GM23338 (cell line): ENCODE results near the gene B4GALT5. TPM values are rescaled to one million over a fixed set of nuclear protein-coding genes. Genes with fewer than 3 reads are reported as not detected.

Experiments
- ATAC-seq: fragments of 200-7000 bp; cut with Tn5 transposase; 3 replicates; pipeline ENCODE4 v1.9.1; 2020
- DNase-seq: peaks from one replicate; pipeline ENCODE4 v3.0.0-alpha.2; 2015; ENCODE audit warnings: low spot score
- H2AFZ ChIP-seq: fragments of 200-600 bp; sonication (generic); 2 replicates; pipeline ENCODE4 v1.8.0; 2016; ENCODE audit warnings: antibody characterized with exemption, mild to moderate bottlenecking, moderate library complexity
- H3F3A ChIP-seq: fragments of 200-600 bp; sonication (generic); replicated peaks from 2 replicates; pipeline ENCODE4 v1.8.0; 2017; ENCODE audit warnings: antibody characterized with exemption, mixed run types, low read depth
- H3K27ac ChIP-seq: fragments of 200-600 bp; sonication (generic); 2 replicates; pipeline ENCODE4 v1.6.1; 2016; ENCODE audit warnings: low read depth
- H3K27me3 ChIP-seq: fragments of 200-600 bp; sonication (generic); 2 replicates; pipeline ENCODE4 v1.8.0; 2016; ENCODE audit warnings: mild to moderate bottlenecking, mixed run types, moderate library complexity; ENCODE audit not compliant: insufficient read depth
- H3K36me3 ChIP-seq: fragments of 200-600 bp; sonication (generic); 2 replicates; pipeline ENCODE4 v1.8.0; 2016; ENCODE audit warnings: mild to moderate bottlenecking; ENCODE audit not compliant: insufficient read depth
- H3K4me1 ChIP-seq: fragments of 200-600 bp; sonication (generic); 2 replicates; pipeline ENCODE4 v1.8.0; 2016; ENCODE audit warnings: mild to moderate bottlenecking, moderate library complexity; ENCODE audit not compliant: insufficient read depth
- H3K4me2 ChIP-seq: fragments of 200-600 bp; sonication (generic); 2 replicates; pipeline ENCODE4 v1.7.1; 2017; ENCODE audit warnings: mixed run types
- H3K4me3 ChIP-seq: fragments of 200-600 bp; sonication (generic); 2 replicates; pipeline ENCODE4 v1.6.1; 2016; ENCODE audit warnings: mixed run types
- H3K79me2 ChIP-seq: fragments of 200-600 bp; sonication (generic); replicated peaks from 2 replicates; pipeline ENCODE4 v1.8.0; 2017; ENCODE audit warnings: mild to moderate bottlenecking; ENCODE audit not compliant: insufficient read depth
- H3K9me2 ChIP-seq: fragments of 200-600 bp; sonication (generic); 2 replicates; pipeline ENCODE4 v1.8.0; 2017; ENCODE audit not compliant: insufficient read depth
- H4K20me1 ChIP-seq: fragments of 200-600 bp; sonication (generic); replicated peaks from 2 replicates; pipeline ENCODE4 v1.8.0; 2017; ENCODE audit warnings: mild to moderate bottlenecking; ENCODE audit not compliant: insufficient read depth
- H3K27ac Mint-ChIP-seq: 2 replicates; pipeline ENCODE4 v1.8.0; 2020; ENCODE audit warnings: inconsistent platforms, mild to moderate bottlenecking, moderate library complexity, mixed read lengths
- H3K27me3 Mint-ChIP-seq: 3 replicates; pipeline ENCODE4 v1.8.0; 2022; ENCODE audit warnings: low read depth, mild to moderate bottlenecking, moderate library complexity, mixed read lengths, inconsistent platforms; ENCODE audit not compliant: insufficient read depth, poor library complexity
- H3K36me3 Mint-ChIP-seq: 3 replicates; pipeline ENCODE4 v1.8.0; 2021; ENCODE audit warnings: low read depth, mild to moderate bottlenecking, inconsistent platforms, moderate library complexity, mixed read lengths
- H3K4me1 Mint-ChIP-seq: 3 replicates; pipeline ENCODE4 v1.8.0; 2020; ENCODE audit warnings: mild to moderate bottlenecking, inconsistent platforms, mixed read lengths
- H3K4me3 Mint-ChIP-seq: 3 replicates; pipeline ENCODE4 v1.8.0; 2021; ENCODE audit warnings: moderate library complexity, mild to moderate bottlenecking, inconsistent platforms, mixed read lengths
- H3K9me3 Mint-ChIP-seq: 3 replicates; pipeline ENCODE4 v1.8.0; 2020; ENCODE audit warnings: moderate library complexity, mild to moderate bottlenecking, inconsistent platforms, mixed read lengths
- CREB1 ChIP-seq: fragments of 250-450 bp; sonication (Bioruptor Pico); IDR thresholded peaks from 2 replicates; pipeline ENCODE4 v1.5.0; 2020; ENCODE audit warnings: low read depth, mild to moderate bottlenecking, moderate library complexity
- CTCF ChIP-seq, 2 experiments: fragments of 200-600 bp in 1 of 2; sonication (generic) in 1 of 2; conservative IDR thresholded peaks; 2 replicates each; pipeline versions ENCODE4 v1.5.1 to v1.6.1; 2016 to 2017; ENCODE audit warnings: antibody characterized with exemption in 2 of 2, low read depth in 2 of 2, mild to moderate bottlenecking in 2 of 2, moderate library complexity in 1 of 2
- ETS1 ChIP-seq: IDR thresholded peaks from 2 replicates; pipeline ENCODE4 v1.6.1; 2016; ENCODE audit warnings: antibody characterized with exemption
- EZH2phosphoT487 ChIP-seq: fragments of 200-600 bp; sonication (generic); IDR thresholded peaks from one replicate; pipeline ENCODE4 v1.8.1; 2018; ENCODE audit warnings: antibody characterized with exemption; ENCODE audit not compliant: unreplicated experiment
- JUNB ChIP-seq: IDR thresholded peaks from one replicate; pipeline ENCODE4 v1.6.1; 2016; ENCODE audit warnings: antibody characterized with exemption; ENCODE audit not compliant: unreplicated experiment
- REST ChIP-seq: IDR thresholded peaks from one replicate; pipeline ENCODE4 v1.6.1; 2018; ENCODE audit warnings: antibody characterized with exemption; ENCODE audit not compliant: unreplicated experiment
- ZNF331 ChIP-seq: fragments of 250-450 bp; sonication (Bioruptor Pico); IDR thresholded peaks from 2 replicates; pipeline ENCODE4 v1.5.0; 2020; ENCODE audit warnings: low read depth, mild to moderate bottlenecking, moderate library complexity
- polyA plus RNA-seq: library from polyadenylated mRNA; unstranded; fragments of >200 nt; fragmentation: Nextera tagmentation; extraction: Ambion mirVana; gene quantifications from 2 replicates; pipeline ENCODE4 v1.2.1, GENCODE V29; 2016
- total RNA-seq: library from RNA; depleted of rRNA; stranded (reverse); fragments of >200 nt; shearing (Covaris generic); gene quantifications from 2 replicates; pipeline ENCODE4 v1.2.3, GENCODE V29; 2014

The B4GALT5 gene
- total and polyA plus RNA-seq, 2 experiments from 2014 or later = 19.1 to 50.3 TPM

GRCh38 chr20:49594143-49594930 lies 119.3 kb downstream of the B4GALT5 start:
- ATAC-seq = 0 out of 3 replicates have a peak, but pooled peaks have one; percentile 31
- no peaks in the 10 kb centered on the region for H3K36me3 Mint-ChIP-seq
- Histone ChIP-seq H3F3A (no peaks in the 10 kb centered on the region), H3K9me2 (no peaks in the 10 kb centered on the region), H3K4me1 (no peaks in the 10 kb centered on the region), H3K27me3 (no peaks in the 10 kb centered on the region), H2AFZ (peak overlapping the region; percentile 48; the same call in 1 of the 2 replicates), H3K4me2 (no peak overlapping the region), H3K36me3 (no peaks in the 10 kb centered on the region), H4K20me1 (no peaks in the 10 kb centered on the region), H3K4me3 (no peak overlapping the region), H3K79me2 (no peaks in the 10 kb centered on the region), H3K27ac (no peak overlapping the region)
- H3K4me3 Mint-ChIP-seq = no peak overlapping the region
- H3K4me1 Mint-ChIP-seq = peaks cover 5% of the 10 kb centered on the region
- no peak for DNase-seq
- H3K27ac Mint-ChIP-seq = no peak overlapping the region; the same call in 1 of the 2 replicates
- no peaks in the 10 kb centered on the region for H3K9me3 Mint-ChIP-seq
- TF ChIP-seq ZNF331 (CRISPR knock-in tag) (no peak), CTCF (conservative IDR thresholded peaks at IDR 0.05; ENCODE audit: low read depth in 2 of 2) (no peak), JUNB (no peak), EZH2phosphoT487 (no peak), ETS1 (no peak), REST (no peak), CREB1 (no peak)
- H3K27me3 Mint-ChIP-seq = peaks cover 6% of the 10 kb centered on the region
